Inferior parietal cortex (tissue), 1 donor: ENCODE results near the gene GOLGA3.
"Not testable (repeated sequence)": the region's sequence is repeated elsewhere in the genome, so short reads cannot be mapped to it uniquely, and the experiment has no call there.

Experiments
- DNase-seq: peaks from one replicate; pipeline ENCODE4 v3.0.0-alpha.2; 2016; ENCODE audit errors: extremely low spot score

The GOLGA3 gene

DNA sequence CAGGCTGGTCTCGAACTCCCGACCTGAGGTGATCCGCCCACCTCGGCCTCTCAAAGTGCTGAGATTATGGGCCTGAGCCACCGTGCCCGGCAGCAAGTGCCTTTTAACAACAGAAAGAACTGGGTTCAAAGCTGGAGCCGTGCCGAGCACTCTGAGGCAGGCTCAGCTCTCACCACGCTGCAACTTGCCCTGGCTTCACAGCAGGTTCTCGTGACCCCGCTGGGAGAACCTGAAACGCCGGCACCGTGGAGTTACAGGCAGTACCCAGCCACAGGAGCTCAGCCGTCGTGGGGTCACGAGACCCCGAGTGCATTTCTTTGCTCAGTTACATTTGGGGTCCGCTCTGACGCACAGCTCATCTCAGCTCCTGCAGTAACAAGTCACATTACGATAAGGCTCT is 14.4 kb downstream of the GOLGA3 start:
- DNase-seq: no peak

DNA sequence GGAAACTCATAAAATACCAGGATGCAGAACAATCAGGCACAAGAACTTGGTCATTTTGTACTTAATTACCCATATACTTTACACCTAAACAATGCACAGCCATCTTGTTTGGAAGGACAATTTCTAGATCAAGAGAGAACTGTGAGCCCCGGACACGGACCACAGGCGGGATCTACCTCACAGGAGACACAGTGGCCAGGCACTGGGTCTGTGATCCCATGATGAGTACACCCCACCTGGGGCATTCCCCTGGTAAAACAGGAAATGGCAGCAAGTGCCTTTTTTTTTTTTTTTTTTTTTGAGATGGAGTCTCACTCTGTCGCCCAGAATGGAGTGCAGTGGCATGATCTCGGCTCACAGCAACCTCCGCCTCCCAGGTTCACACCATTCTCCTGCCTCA is 15.2 kb downstream of the GOLGA3 start:
- DNase-seq: no peak

DNA sequence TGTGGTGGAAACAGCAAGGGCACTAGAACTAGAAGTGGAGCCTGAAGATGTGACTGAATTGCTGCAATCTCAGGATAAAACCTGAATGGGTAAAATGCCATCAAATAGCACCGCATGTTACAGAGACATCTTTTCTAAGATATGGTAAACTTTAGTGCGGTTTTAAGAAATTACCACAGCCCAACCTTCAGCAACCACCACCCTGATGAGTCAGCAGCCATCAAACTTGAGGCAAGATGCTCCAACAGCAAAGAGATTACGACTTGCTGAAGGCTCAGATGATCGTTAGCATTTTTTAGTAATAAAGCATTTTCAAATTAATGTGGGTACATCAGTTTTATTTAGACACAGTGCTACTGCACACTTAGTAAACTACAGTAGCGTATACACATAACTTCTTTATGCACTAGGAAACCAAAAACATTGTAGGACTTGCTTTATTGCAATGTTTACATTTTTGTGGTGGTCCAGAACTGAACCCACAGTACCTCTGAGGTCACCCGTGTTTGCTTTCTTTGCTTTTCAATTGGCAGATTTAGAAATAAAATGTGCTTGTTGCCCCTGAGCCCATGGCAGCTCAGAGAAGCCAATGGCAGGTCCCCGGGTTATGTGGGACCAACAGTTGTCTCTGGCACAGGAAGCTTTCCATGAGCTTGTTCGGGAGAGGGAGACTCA is 15.9 kb downstream of the GOLGA3 start:
- DNase-seq: no peak

DNA sequence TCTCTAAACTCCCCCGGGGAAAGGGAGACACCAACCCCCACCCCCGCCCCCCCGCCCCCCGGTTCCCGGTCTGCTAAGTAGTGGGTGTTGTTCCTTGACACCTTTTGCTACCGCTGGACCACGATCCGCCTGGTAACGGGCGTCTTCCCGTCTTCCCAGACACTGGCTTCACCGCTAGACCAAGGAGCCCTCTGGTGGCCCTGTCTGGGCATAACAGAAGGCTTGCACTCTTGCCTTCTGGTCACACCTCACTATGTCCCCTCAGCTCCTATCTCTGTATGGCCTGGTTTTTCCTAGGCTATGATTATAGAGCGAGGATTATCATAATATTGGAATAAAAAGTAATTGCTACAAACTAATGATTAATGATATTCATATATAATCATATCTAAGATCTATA is 19.3 kb downstream of the GOLGA3 start:
- not testable (repeated sequence) for DNase-seq

DNA sequence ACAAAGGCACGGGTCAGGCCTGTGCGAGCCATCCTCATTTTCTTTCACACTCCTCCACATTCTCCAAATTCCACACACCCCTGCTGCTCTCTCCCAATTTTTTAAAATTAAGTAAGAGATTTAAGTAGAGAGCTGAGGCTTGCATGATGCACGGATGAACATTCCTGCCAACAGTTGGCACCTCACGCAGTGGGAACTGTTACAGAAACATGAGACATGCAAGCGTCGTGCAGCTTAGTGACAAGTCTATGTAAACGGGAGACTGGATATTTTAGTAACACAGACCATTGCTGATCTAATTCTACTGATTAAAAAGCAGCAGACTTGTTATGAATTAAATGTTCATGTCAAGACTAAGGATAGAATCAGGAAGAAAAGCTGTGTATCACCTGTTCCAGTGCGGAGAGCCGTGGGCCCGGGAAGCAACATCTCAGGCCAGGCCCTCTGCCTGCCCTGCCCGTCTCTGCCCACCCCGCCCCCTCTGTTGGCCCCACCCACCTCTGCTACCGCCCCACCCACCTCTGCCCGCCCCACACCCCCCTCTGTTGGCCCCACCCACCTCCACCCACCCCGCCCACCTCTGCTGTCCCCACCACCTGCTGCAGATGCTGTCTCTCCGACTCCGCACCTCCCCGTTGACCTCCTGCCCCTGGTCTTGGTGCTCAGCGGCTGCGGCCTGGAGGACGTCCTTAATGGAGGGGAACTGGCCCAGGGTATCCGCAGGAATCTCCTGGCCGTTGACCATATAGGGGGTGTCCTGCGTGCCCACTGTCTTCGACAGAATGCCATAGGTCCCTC is 21.2 kb downstream of the GOLGA3 start:
- DNase-seq: peak; percentile 42

DNA sequence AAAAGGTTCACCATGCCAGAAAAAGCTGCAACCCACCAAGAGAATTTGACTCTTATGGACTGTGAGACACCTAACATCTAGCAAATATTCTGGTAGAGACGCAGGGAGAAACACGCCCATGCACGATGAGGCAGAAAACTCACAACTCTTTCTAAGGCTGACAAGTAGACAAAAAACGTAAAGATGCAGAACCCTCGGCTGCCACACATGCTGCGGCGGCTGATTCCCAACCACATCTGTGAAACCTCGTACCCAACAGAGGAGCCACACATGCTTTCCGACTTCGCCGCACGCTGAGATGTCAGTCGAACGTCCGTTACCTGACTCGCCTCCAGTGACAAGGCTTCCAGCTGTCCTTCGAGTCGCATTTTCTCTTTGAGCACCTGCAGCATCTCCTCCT is 21.8 kb downstream of the GOLGA3 start:
- peak; percentile 32 for DNase-seq

DNA sequence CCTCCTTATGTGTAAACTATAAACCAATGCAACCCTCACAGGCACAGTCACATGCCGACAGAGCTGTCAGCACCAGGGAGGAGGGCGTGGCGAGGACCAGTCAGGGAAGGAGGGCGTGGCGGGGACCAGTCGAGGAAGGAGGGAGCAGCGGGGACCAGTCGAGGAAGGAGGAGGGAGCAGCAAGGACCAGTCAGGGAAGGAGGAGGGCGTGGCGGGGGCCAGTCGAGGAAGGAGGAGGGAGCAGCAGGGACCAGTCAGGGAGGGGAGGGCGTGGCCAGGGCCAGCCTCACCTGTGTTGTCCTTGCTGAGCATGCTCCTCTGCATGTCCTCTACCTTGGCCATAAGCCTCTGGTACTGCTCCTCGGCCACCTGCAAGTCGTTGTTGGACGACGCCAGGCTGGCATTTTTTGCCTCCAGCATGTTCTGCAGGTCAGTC is 24.2 kb downstream of the GOLGA3 start:
- no peak for DNase-seq

DNA sequence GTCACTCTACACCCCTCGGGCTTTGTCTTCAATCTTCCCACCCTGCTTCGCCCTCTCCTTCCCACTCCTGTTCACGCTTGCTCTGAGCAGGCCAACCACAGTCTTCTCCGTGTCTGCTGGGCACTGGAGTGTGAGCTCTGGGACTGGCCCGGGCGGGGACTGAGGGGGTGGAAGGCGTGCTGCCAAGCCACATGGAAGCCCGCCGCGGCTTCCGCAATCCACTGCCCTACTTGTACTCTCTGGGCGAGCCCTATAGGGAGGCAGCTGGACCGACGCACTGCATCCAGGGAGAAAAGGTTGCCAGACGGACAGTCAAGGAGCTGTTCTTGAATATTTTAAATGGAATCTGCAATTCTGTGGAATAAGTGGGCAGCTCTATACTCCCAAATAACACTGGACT is 24.8 kb downstream of the GOLGA3 start:
- no peak for DNase-seq

DNA sequence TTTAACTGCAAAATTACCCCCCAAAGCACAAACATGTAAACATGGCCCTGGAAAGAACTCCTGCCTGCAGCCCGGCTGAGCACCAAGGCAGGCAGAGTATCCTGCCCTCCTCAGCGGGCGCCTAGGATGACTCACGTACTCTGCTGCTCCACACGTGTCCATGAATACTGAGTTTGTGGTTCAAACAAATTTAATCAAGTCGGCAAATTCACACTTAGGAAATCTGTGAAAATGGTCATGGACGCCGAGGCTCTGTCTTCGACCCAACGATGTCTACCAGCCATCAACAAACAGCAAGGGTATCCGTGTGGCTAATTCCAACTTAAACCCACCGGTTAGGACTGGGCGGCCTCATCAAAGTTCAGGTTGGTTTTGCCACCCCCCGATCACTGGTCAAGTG is 25.5 kb downstream of the GOLGA3 start:
- DNase-seq: no peak

DNA sequence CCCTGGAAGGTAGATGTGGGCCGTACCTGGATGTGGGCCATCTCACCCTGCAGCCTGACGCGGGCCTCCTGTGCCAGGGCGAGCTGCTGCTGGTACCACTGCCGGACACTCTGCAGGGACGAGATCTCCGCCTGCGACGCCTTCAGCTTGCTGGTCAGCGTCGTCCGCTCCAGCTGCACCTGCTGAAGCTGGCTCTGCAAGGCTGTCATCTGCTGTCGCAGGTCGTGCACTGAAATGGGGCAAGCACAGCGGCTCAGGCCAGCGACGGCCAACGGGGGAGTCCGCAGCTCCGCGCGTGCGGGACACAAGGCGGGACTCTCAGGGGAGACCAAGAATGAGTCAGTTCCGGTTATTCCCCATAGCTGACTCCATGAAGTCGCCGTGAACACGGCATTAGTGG is 26.9 kb downstream of the GOLGA3 start:
- no peak for DNase-seq

DNA sequence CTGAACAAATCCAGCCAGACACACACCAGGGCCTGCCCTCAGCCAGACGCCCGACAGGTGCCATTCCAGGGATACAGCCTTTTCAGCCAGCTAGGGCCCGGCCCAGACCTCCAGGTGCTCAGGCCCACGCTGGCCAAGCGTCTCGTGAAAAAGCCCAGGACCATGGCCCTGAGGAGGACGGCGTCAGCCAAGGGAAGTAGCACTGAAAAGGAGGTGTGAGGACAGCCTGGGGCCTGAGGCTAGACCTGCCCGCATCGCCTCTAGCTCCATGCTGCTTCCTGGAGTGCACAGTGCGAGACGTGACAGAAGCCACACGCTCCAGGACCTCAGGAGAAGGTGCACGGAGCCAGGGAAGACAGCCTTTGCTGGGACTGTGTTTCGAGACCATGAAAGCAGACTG is 29.8 kb downstream of the GOLGA3 start:
- DNase-seq: no peak

DNA sequence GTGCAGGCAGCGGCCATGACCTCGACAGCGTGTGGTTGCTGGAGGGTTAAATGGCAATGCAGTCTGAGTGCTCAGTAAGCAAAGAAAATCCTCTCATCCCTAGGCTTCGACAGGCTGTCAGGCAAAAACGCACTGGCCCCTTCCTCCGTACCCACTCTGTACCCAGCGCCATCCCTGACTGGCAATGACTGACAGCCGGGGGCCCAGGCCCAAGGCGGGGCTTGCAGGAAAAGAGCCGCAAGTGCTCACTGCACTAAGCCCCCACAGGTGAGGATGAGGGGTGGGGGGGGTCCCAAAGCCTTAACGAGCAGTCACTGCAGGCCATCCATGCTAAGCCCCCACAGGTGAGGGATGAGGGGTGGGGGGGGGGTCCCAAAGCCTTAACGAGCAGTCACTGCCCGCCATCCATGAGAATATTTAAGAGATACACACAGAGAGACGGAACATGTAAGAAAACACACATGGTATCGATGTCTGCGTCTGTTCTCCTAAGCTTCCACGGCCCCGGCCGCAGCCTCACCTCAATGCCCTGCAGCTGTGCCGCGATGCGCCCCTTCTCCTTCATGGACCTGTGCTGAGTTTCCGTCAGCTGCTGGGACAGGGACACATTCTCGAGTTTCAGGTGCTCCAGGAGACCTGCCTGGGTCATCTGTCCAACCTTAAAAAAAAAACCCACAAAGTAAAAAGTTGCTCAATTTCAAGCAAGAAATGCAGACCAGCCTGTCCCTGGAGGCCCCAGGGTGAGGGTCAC is 30.7 kb downstream of the GOLGA3 start:
- DNase-seq: no peak

DNA sequence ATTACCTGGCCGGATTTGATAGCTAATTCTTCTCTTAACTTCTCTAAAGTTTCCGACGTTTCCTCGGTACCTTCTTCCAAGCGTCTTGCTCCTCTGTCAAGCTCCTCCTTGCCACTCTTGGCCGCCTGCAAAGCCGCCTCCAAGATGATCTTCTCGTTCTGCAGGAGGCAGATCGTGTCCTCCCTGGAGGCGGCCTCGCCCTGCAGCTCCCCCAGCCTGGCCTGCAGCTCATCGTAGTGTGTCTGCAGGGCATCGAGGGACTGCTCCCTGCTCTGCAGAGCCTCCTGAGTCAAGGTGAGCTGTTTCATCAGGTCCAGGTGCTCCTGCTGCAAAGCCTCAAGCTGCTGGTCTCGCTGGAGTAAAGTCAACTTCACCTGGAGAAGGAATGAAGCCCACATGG is 32.8 kb downstream of the GOLGA3 start:
- DNase-seq: no peak

DNA sequence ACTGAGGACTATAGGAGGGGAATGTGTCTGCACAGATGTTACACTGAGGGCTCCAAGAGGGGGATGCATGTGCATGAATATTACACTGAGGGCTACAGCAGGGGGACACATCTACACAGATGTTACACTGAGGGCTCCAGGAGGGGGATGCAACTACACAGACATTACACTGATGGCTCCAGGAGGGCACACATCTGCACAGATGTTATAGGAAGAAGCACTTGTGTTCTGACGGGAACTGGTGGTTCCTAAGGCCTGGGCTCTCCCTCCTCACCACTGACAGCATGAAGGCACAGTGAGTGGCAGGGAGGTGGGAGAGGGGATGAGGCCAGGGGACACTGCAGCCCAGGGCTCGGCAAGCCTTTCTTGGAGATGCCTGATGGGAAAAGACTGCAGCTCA is 36.7 kb downstream of the GOLGA3 start:
- DNase-seq: not testable (repeated sequence)

DNA sequence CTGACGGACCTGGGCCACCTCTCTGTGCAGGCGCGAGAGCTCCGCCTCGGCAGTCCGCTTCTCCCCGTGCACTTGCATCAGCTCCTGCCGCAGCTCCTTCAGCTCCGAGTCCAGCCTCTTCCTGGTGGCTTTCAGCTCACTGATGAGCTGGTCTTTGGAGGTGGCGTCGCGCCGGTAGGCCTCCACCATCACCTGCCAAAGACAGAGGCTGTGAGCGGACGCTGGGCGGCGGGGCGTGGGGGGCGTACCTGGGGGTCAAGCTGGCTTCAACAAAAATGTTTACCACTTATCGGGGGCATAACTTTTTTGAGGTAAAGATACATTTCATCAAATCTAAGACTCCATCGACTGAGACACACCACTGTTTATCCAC is 39.6 kb downstream of the GOLGA3 start:
- DNase-seq: no peak

DNA sequence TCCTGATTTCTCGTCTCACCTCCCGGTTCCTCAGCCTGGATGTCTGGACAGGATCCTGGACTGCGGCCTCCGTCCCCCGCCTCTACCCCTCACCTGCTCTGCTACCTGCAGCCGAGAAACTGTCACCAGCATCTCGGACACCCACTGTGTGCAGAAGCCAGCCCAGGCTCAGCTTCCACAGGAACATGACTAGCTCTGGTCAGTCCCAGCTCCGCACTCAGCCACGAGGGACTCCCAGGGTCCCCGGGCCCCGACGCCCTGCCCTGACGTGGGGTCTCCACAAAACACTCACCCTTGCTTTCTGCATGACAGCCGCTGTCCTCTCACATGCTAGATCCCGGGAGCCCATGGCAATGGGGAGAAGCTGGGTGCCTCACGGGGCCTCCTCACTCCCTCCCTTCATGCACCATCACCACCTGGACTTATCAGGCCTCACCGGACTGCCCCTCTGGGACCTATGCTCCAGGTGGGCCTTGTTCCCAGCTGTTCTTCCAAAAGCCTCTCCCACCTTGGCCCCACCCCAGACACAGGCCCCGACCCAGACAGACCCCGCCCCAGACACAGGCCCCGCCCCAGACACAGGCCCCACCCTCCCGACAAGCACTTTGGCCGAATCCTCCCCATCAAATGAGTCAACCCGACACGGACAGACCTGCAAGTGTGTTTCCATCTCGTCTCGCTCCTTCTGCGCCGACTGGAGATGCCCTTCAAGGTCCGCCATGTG is 40.1 kb downstream of the GOLGA3 start:
- DNase-seq: no peak

DNA sequence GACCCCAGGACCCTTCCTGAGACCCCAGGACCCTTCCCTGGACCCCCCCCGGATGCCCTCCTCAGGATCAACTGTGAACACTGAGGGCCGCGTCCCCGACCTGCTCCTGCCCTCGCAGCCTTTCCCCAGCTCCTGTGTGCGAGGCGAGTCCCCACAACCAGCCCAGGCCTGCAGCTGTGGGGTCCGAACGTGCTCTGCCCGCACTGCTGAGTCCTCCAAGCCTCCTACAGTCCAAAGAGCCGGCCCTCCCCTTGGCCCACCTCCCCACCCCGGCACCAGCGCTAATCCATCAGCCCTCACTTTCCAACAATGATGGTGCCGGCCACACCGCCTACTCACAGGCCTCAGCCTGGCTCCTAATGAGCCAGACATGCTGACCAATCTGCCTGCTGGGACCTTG is 40.8 kb downstream of the GOLGA3 start:
- DNase-seq: no peak

DNA sequence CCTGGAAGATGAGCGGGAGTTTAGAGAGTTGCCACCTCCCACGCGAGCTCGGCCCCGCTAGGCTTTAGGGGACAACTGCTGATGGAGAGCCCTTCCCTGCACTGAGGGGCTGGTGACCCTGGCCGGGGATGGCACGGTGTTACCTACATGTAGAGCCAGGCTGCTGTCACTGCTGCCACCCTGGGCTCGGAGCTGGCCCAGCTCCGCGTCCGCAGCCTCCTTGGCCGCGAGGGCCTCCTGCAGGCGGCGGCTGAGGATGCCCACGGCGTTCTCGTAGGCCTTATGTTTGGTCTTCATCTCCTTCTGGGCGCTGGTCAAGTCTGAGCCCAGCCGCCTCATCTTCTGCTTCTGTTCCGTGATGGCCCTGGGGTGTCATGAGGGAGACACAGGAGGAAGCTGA is 42.5 kb downstream of the GOLGA3 start:
- no peak for DNase-seq

DNA sequence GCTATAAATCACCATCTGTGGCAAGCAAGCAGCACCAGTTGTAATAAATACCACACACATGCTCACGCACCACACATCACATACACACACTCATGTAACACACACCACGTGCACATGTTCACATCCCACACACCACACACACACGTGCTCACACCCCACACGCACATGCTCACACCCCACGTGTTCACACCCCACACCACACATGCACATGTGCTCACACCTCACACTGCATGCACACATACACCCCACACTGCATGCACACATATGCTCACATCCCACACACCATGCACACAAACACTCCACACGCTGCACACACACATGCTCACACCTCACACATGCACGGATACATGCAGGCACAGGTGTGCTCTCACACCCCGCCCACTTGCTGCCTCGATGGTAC is 44.1 kb downstream of the GOLGA3 start:
- no peak for DNase-seq

DNA sequence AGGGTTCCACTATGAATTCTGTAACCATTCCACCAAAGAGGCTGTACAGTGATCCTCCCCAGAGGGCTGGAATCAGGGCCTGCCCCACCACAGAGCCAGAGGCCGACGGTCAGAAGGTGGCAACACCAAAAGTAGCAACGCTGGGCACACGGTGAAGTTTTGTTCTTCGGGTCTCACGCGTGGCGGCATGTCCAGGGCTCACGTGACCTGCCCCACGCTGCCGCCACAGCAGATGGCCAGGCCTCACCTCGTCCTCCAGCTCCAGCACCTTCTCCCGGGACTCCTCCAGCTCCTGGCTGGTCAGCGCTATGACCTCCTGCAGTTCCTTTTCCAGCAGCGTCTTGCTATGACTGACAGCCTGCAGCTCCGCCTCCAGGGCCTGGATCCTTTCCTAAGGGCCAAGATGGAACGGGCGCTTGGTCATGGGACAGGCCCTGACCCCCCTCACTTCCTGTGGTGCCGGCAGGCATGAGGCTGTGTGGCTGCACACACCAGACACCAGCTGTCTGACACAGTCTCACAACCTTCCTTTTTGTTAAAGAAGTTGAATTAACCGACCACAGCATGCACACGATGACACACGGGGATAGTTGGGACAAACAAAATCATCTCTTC is 44.6 kb downstream of the GOLGA3 start:
- no peak for DNase-seq

DNA sequence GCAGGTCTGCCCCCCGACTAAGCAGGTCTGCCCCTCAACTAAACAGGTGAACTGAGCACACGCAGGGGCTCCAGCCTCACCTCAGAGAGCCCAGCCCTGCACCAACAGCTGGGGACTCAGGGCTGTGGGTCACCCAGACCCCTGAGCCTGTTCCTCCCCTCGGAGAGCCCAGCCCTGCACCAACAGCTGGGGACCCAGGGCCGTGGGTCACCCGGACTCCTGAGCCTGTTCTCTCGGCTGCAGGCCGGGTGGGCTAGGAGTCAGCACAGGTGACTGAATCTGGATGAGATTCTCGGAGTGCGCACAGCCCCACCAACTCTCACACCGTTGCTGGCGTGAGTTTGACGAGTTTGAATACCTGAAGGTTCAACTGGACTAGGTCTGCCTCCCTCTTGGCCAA is 46.7 kb downstream of the GOLGA3 start:
- no peak for DNase-seq
